NK-92 treated with Interleukin-12 subunit alpha and Interleukin-12 subunit beta, amount 100 ng/mL, for 24 hours (cell line): ENCODE results near the gene MRPL22.
A peak's percentile ranks its signal among the peaks of the same experiment; 100 is the strongest.
"Not testable (repeated sequence)": the region's sequence is repeated elsewhere in the genome, so short reads cannot be mapped to it uniquely, and the experiment has no call there.

ENCODE experiments used
- DNase-seq: peaks from one replicate; lab custom pipeline; 2025; lab: John Stamatoyannopoulos, UW

Gene MRPL22

GRCh38 chr5:154995679-154996078, 54.8 kb downstream of the MRPL22 start:
- DNase-seq = no peak

GRCh38 chr5:154997746-154998145, 56.9 kb downstream of the MRPL22 start:
- DNase-seq = no peak

- DNase-seq = no peak
Observed at GRCh38 chr5:154999865-155000264, 59.0 kb downstream of the MRPL22 start.

- no peak for DNase-seq
Observed at GRCh38 chr5:155001523-155001922, 60.6 kb downstream of the MRPL22 start.

GRCh38 chr5:155002722-155003121, 61.8 kb downstream of the MRPL22 start:
- DNase-seq = peak; percentile 4

- DNase-seq = peak; percentile 12
Observed at GRCh38 chr5:155004138-155004744, 63.4 kb downstream of the MRPL22 start.

GRCh38 chr5:155006265-155006664, 65.4 kb downstream of the MRPL22 start:
- not testable (repeated sequence) for DNase-seq

- DNase-seq = no peak
Observed at GRCh38 chr5:155008669-155009068, 67.8 kb downstream of the MRPL22 start.

GRCh38 chr5:155010881-155011280, 70.0 kb downstream of the MRPL22 start:
- DNase-seq = no peak

- no peak for DNase-seq
Observed at GRCh38 chr5:155013526-155013925, 72.7 kb downstream of the MRPL22 start, which contains the start of gene KIF4B. Gene KIF4B, plus strand, starts transcription at chr5:155013755. Its CDS starts 105 bp downstream, at chr5:155013860.

GRCh38 chr5:155015239-155015638, 74.4 kb downstream of the MRPL22 start:
- DNase-seq = no peak

- no peak for DNase-seq
Observed at GRCh38 chr5:155017610-155018009, 76.7 kb downstream of the MRPL22 start.
